NB4 (cell line): ENCODE results near the gene TMEM132C.

Experiments used
- DNase-seq: peaks from one replicate; pipeline ENCODE4 v3.0.0; 2010; ENCODE audit warnings: low read depth
- H3K4me3 ChIP-seq: one replicate; pipeline ENCODE4 v1.5.1; 2011; ENCODE audit warnings: mild to moderate bottlenecking, low read depth, low read length, moderate library complexity
- MYC ChIP-seq: IDR thresholded peaks from 2 replicates; pipeline ENCODE4 v1.6.1; 2011; ENCODE audit warnings: low read depth, low read length
- POLR2A ChIP-seq: IDR thresholded peaks from 2 replicates; pipeline ENCODE4 v1.6.1; 2011; ENCODE audit warnings: mild to moderate bottlenecking; ENCODE audit not compliant: insufficient read length; ENCODE audit errors: extremely low read depth
- TF ChIP-seq, protein P1 (sequence below): IDR thresholded peaks from one replicate; pipeline ENCODE4 v1.5.1; 2012; ENCODE audit warnings: low read depth, low read length
- TF ChIP-seq, protein P2 (sequence below): IDR thresholded peaks from 2 replicates; pipeline ENCODE4 v1.6.1; 2011; ENCODE audit warnings: low read depth, low read length

The TMEM132C gene

DNA sequence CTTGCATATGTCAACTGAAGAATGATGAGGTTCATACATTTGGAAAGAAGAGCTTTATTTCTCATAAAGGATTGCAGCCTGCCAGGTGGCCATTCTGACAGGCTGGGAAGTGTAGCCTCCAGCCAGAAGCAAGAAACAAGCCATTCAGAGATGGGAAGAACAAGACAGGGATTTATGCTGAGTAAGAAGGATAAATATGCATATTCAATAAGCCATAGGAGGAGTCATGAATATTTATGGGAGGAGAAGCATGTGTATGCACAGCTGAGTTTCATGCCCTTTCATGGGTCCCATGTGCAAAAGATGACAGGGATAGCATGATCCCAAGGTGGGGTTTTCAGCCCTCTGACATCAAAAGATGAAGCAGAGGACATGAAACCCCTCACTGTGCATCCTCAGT is 269.8 kb downstream of the TMEM132C start:
- TF ChIP-seq, protein P1, sequence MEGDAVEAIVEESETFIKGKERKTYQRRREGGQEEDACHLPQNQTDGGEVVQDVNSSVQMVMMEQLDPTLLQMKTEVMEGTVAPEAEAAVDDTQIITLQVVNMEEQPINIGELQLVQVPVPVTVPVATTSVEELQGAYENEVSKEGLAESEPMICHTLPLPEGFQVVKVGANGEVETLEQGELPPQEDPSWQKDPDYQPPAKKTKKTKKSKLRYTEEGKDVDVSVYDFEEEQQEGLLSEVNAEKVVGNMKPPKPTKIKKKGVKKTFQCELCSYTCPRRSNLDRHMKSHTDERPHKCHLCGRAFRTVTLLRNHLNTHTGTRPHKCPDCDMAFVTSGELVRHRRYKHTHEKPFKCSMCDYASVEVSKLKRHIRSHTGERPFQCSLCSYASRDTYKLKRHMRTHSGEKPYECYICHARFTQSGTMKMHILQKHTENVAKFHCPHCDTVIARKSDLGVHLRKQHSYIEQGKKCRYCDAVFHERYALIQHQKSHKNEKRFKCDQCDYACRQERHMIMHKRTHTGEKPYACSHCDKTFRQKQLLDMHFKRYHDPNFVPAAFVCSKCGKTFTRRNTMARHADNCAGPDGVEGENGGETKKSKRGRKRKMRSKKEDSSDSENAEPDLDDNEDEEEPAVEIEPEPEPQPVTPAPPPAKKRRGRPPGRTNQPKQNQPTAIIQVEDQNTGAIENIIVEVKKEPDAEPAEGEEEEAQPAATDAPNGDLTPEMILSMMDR: no peak
- TF ChIP-seq MYC: no peak
- TF ChIP-seq POLR2A: no peak
- TF ChIP-seq, protein P2, sequence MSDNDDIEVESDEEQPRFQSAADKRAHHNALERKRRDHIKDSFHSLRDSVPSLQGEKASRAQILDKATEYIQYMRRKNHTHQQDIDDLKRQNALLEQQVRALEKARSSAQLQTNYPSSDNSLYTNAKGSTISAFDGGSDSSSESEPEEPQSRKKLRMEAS: no peak
- DNase-seq: no peak
- no peak overlapping the region for H3K4me3 ChIP-seq

DNA sequence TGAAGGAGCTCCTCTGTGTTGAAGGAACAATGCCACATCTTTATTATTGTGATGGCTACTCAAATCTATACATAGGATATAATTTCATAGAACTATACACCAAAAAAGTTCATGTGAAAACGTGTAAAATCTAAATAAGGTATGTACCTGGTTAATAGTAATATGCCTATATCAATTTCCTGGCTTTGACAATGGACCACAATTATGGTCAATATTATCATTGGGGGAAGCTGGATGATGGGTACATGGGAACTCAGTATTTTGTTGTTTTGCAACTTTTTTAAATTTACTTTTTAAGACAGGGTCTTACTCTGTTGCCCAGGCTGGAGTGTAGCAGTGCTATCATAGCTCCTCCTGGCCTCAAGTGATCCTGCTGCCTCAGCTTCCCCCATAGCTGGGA is 270.7 kb downstream of the TMEM132C start:
- TF ChIP-seq POLR2A (no peak), MYC (no peak)
- TF ChIP-seq, protein P2: no peak
- TF ChIP-seq, protein P1: no peak
- no peak for DNase-seq
- H3K4me3 ChIP-seq: no peak overlapping the region

DNA sequence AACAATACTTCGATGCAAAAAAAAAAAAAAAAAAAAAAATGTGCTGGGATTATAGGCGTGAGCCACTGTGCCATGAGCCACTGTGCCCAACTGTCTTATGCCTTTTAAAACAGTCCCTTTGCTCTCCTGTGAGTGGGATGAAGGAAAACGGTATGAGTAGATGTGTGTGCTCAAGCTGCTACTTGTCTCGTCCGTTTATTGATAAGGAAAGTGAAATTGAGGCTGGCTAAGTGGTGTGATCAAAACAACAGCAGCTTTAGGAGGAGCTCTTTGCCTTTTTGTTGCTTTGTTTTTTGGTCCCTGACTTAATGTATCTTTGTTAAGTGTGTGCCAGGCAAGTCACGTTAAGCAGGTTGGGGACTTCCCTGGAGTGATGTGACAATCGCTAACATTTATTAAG is 275.9 kb downstream of the TMEM132C start:
- DNase-seq: no peak
- H3K4me3 ChIP-seq: no peak overlapping the region
- TF ChIP-seq, protein P1: no peak
- TF ChIP-seq POLR2A (no peak), MYC (no peak)
- TF ChIP-seq, protein P2: no peak

DNA sequence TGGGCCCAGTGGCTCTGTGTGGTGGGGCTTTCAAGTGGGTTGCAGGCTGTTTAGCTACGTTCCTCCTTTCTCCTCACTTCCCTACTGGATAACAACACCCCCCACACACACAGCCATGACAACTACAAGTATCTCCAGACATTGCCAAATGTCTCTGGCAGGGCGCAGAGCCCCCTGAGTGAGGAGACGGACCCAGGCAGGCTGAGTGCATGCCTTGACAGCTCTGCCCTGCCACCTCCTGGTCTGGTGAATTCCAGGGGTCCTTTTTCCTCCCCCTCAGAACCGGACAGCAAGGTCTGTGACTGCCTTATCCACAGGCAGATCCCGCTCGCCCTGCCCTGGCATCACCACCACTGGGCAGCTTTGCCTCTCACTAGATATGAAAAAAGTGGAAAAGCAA is 276.5 kb downstream of the TMEM132C start:
- DNase-seq: no peak
- no peak overlapping the region for H3K4me3 ChIP-seq
- TF ChIP-seq POLR2A (no peak), MYC (no peak)
- TF ChIP-seq, protein P2: no peak
- TF ChIP-seq, protein P1: no peak

DNA sequence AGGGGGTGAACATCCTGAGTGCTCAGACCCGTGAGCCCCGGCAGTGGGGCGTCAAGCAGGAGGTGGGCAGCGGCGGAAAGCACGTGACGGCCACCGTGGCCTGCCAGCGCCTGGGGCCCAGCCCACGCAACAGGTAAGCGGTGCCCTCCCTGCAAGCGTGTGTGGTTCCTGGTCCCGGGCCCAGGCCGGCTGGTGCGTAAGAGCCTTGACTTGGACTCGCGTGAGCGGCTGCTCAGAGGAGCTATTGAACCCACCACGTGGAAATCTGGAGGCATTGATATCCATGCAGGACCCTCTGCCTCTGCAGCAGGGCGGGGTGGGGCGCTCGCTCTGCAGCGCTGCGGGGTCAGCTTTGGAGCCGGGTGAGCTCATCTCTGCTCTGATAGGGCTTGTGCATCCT is 277.0 kb downstream of the TMEM132C start:
- no peak for DNase-seq
- TF ChIP-seq POLR2A (no peak), MYC (no peak)
- TF ChIP-seq, protein P1: no peak
- TF ChIP-seq, protein P2: no peak
- no peak overlapping the region for H3K4me3 ChIP-seq

DNA sequence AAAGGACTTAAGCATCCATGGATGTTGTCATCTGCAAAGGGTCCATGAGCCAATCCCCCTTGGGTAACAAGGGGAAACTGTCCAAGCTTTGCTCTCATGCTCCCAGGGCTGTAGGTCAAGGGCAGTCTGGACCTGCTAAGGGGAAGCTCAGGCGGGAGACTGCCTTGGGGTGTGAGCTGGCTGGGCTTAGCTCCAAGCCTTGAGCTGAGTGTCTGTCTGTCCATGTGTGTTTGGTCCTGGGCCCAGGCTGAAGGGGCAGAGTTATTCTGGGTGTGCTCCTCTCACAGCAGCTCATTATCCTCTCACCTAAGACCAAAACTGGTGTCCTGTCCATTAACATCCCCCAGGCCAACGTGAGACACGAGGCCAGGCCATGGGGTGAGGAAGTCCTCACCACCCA is 282.0 kb downstream of the TMEM132C start:
- H3K4me3 ChIP-seq: no peak overlapping the region
- DNase-seq: no peak
- TF ChIP-seq, protein P2: no peak
- no peak for TF ChIP-seq MYC
- TF ChIP-seq, protein P1: no peak
- TF ChIP-seq POLR2A: no peak
